Neural progenitor cell (in vitro differentiated cells): ENCODE results near the gene SLC4A1AP. TPM values are rescaled to one million over a fixed set of nuclear protein-coding genes. Genes with fewer than 3 reads are reported as not detected.
"Not testable (repeated sequence)": the region's sequence is repeated elsewhere in the genome, so short reads cannot be mapped to it uniquely, and the experiment has no call there.

Experiments
- DNase-seq: peaks from one replicate; pipeline ENCODE4 v3.0.0-alpha.2; 2016; ENCODE audit warnings: low spot score
- H2AFZ ChIP-seq: fragments of 200-600 bp; sonication (generic); replicated peaks from 2 replicates; pipeline ENCODE4 v1.6.1; 2016; ENCODE audit warnings: antibody characterized with exemption
- H3F3A ChIP-seq: fragments of 200-600 bp; sonication (generic); 2 replicates; pipeline ENCODE4 v1.6.1; 2016; ENCODE audit warnings: antibody characterized with exemption, low read depth
- H3K27ac ChIP-seq: fragments of 200-600 bp; sonication (generic); 2 replicates; pipeline ENCODE4 v1.5.1; 2016; ENCODE audit warnings: mild to moderate bottlenecking
- H3K27me3 ChIP-seq: fragments of 200-600 bp; sonication (generic); 2 replicates; pipeline ENCODE4 v1.6.1; 2016; ENCODE audit warnings: mild to moderate bottlenecking, moderate library complexity
- H3K36me3 ChIP-seq: fragments of 200-600 bp; sonication (generic); 2 replicates; pipeline ENCODE4 v1.5.1; 2016
- H3K4me1 ChIP-seq: fragments of 200-600 bp; sonication (generic); 2 replicates; pipeline ENCODE4 v1.6.1; 2016; ENCODE audit warnings: mixed run types
- H3K4me2 ChIP-seq: fragments of 200-600 bp; sonication (generic); 2 replicates; pipeline ENCODE4 v1.6.1; 2016
- H3K4me3 ChIP-seq: fragments of 200-600 bp; sonication (generic); 2 replicates; pipeline ENCODE4 v1.5.1; 2016
- H3K79me2 ChIP-seq: fragments of 200-600 bp; sonication (generic); 2 replicates; pipeline ENCODE4 v1.6.1; 2016; ENCODE audit warnings: low read depth
- H3K9ac ChIP-seq: fragments of 200-600 bp; sonication (generic); 2 replicates; pipeline ENCODE4 v1.6.1; 2016
- H3K9me3 ChIP-seq: fragments of 200-600 bp; sonication (generic); 2 replicates; pipeline ENCODE4 v1.5.1; 2016; ENCODE audit warnings: low read depth
- H4K20me1 ChIP-seq: fragments of 200-600 bp; sonication (generic); 2 replicates; pipeline ENCODE4 v1.6.1; 2016; ENCODE audit warnings: low read depth
- H3K27ac Mint-ChIP-seq: 3 replicates; pipeline ENCODE4 v1.8.0; 2021; ENCODE audit warnings: mixed read lengths
- H3K27me3 Mint-ChIP-seq: 2 replicates; pipeline ENCODE4 v1.8.0; 2022; ENCODE audit warnings: low read depth, mild to moderate bottlenecking, inconsistent platforms, moderate library complexity, mixed read lengths; ENCODE audit not compliant: insufficient read depth
- H3K36me3 Mint-ChIP-seq: 3 replicates; pipeline ENCODE4 v1.8.0; 2021; ENCODE audit warnings: mixed read lengths
- H3K4me1 Mint-ChIP-seq: 3 replicates; pipeline ENCODE4 v1.8.0; 2021; ENCODE audit warnings: mixed read lengths
- H3K4me3 Mint-ChIP-seq: 3 replicates; pipeline ENCODE4 v1.8.0; 2021; ENCODE audit warnings: mild to moderate bottlenecking, moderate library complexity, mixed read lengths
- H3K9me3 Mint-ChIP-seq: 3 replicates; pipeline ENCODE4 v1.8.0; 2020; ENCODE audit warnings: mixed read lengths
- CTCF ChIP-seq: fragments of 200-600 bp; sonication (generic); IDR thresholded peaks from 2 replicates; pipeline ENCODE4 v1.5.1; 2017; ENCODE audit warnings: antibody characterized with exemption, mild to moderate bottlenecking
- EZH2 ChIP-seq: fragments of 200-600 bp; sonication (generic); IDR thresholded peaks from 2 replicates; pipeline ENCODE4 v1.6.1; 2017; ENCODE audit warnings: antibody characterized with exemption, mild to moderate bottlenecking, moderate library complexity
- EZH2phosphoT487 ChIP-seq: fragments of 200-600 bp; sonication (generic); IDR thresholded peaks from 2 replicates; pipeline ENCODE4 v1.6.1; 2017; ENCODE audit warnings: antibody characterized with exemption
- total RNA-seq: library from RNA; depleted of rRNA; stranded (reverse); fragments of >200 nt; gene quantifications from 2 replicates; pipeline ENCODE4 v1.2.3, GENCODE V29; 2015; ENCODE audit warnings: low replicate concordance

SLC4A1AP gene
- total RNA-seq, 1 donor from 2014 or later: 32.2 TPM

GRCh38 chr2:27627963-27628766 is 35.5 kb upstream of the SLC4A1AP start:
- Mint-ChIP-seq H3K27ac (no peak overlapping the region), H3K36me3 (peaks cover 13% of the 10 kb centered on the region), H3K4me3 (no peak overlapping the region), H3K27me3 (no peaks in the 10 kb centered on the region), H3K9me3 (no peaks in the 10 kb centered on the region), H3K4me1 (peaks cover 9% of the 10 kb centered on the region)
- H3K9me3 ChIP-seq: no peaks in the 10 kb centered on the region
- peaks cover 10% of the 10 kb centered on the region for H3F3A ChIP-seq
- peaks cover 10% of the 10 kb centered on the region for H3K79me2 ChIP-seq
- peak overlapping the region; percentile 87 for H3K4me2 ChIP-seq
- no peaks in the 10 kb centered on the region for H4K20me1 ChIP-seq
- H3K4me3 ChIP-seq: peak overlapping the region; percentile 74
- peak; percentile 45 for DNase-seq
- no peak for TF ChIP-seq EZH2
- TF ChIP-seq EZH2phosphoT487: no peak
- TF ChIP-seq CTCF: no peak
- no peaks in the 10 kb centered on the region for H3K4me1 ChIP-seq
- peak overlapping the region; percentile 74 for H2AFZ ChIP-seq
- H3K27ac ChIP-seq: no peak overlapping the region
- no peaks in the 10 kb centered on the region for H3K36me3 ChIP-seq
- H3K9ac ChIP-seq: peak overlapping the region; percentile 71
- H3K27me3 ChIP-seq: no peaks in the 10 kb centered on the region

- H3K4me1 ChIP-seq: no peaks in the 10 kb centered on the region
- H3K4me2 ChIP-seq: peak within 1 kb of the TSS; percentile 87
- Mint-ChIP-seq H3K27ac (peak within 1 kb of the TSS; percentile 50), H3K4me3 (no peak within 1 kb of the TSS), H3K36me3 (peaks cover 11% of the 10 kb centered on the region), H3K27me3 (no peaks in the 10 kb centered on the region), H3K9me3 (no peaks in the 10 kb centered on the region), H3K4me1 (peaks cover 9% of the 10 kb centered on the region)
- no peaks in the 10 kb centered on the region for H4K20me1 ChIP-seq
- H3K27ac ChIP-seq: no peak within 1 kb of the TSS
- H3K79me2 ChIP-seq: peaks cover 10% of the 10 kb centered on the region
- peak within 1 kb of the TSS; percentile 74 for H3K4me3 ChIP-seq
- TF ChIP-seq EZH2phosphoT487 (no peak), EZH2 (no peak), CTCF (no peak)
- H3K9me3 ChIP-seq: no peaks in the 10 kb centered on the region
- H3K36me3 ChIP-seq: no peaks in the 10 kb centered on the region
- H3K9ac ChIP-seq: peak within 1 kb of the TSS; percentile 71
- peak within 1 kb of the TSS; percentile 74 for H2AFZ ChIP-seq
- H3K27me3 ChIP-seq: no peaks in the 10 kb centered on the region
- peaks cover 10% of the 10 kb centered on the region for H3F3A ChIP-seq
- DNase-seq: peak; percentile 91
Measured at GRCh38 chr2:27628767-27629709, 34.7 kb upstream of the SLC4A1AP start, which contains the start of the genes CCDC121 and GPN1. Gene CCDC121, minus strand, starts transcription at chr2:27629012. Its CDS starts 1,213 bp downstream, at chr2:27627799. Gene GPN1, plus strand, starts transcription at chr2:27629050. Its CDS starts 9 bp downstream, at chr2:27629059.

- not testable (repeated sequence) for H3K27ac Mint-ChIP-seq, H3K36me3 ChIP-seq, H3K9ac ChIP-seq, H3K27me3 ChIP-seq, H3K4me3 Mint-ChIP-seq, H3F3A ChIP-seq, H3K4me1 ChIP-seq, H2AFZ ChIP-seq, H3K4me1 Mint-ChIP-seq, H3K27me3 Mint-ChIP-seq, H3K4me3 ChIP-seq, H3K27ac ChIP-seq, H3K9me3 ChIP-seq, H4K20me1 ChIP-seq, H3K9me3 Mint-ChIP-seq, DNase-seq
- H3K4me2 ChIP-seq: peak overlapping the region; percentile 87
- peaks cover 15% of the 10 kb centered on the region for H3K36me3 Mint-ChIP-seq
- peaks cover 10% of the 10 kb centered on the region for H3K79me2 ChIP-seq
Measured at GRCh38 chr2:27630257-27630656, 33.4 kb upstream of the SLC4A1AP start.
